Measurements from ENCODE around the gene MTREX. TPM values are rescaled to one million over a fixed set of nuclear protein-coding genes. Genes with fewer than 3 reads are reported as not detected.

The MTREX gene
- total RNA-seq, 1 donor from 2014 or later = 45.3 TPM

DNA sequence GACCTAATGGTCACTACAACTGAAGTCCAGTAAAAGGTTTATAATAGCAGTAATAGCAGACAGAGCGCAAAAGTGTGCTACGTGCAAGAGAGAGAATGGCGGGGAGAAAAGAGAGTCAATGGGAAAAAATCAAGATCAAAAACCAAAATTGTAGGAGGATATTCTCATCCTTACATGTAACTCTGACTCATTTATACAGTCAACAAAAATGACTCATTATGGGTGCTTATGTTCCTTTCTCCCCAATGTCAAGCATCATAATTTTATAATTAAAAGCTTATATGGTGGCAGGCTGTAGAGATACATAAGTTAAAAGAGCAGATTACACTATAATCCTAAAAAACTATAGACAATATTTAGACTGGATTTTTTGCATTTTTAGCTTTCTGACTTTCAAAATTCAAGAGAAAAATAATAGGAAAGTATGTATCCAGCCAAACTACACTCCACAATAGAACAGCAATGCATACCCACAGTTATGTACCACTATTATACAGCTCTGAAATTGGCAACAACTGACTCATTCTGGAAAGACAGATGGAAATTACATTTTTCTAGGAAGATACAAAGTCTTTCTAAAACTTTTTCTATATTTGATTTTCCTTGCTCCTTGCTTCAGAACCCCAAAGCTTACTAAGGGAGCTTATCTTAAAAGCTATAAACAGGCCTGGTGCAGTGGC lies 148.6 kb downstream of the MTREX start:
- TF ChIP-seq CTCF (IDR thresholded peaks at IDR 0.05) = no peak
- peaks cover 35% of the 10 kb centered on the region for H3K4me1 Mint-ChIP-seq (ENCODE audit: low read depth)
- H3K27me3 Mint-ChIP-seq (ENCODE audit: low read depth) = no peaks in the 10 kb centered on the region
- H3K9me3 Mint-ChIP-seq (ENCODE audit: low read depth) = no peaks in the 10 kb centered on the region
- peak overlapping the region; percentile 81 for H3K27ac Mint-ChIP-seq (ENCODE audit: unreplicated experiment)
- H3K36me3 Mint-ChIP-seq (ENCODE audit: low read depth) = no peaks in the 10 kb centered on the region
- DNase-seq (ENCODE audit: low spot score) = no peak
- no peak overlapping the region for H3K4me3 Mint-ChIP-seq (ENCODE audit: unreplicated experiment)

GRCh38 chr5:55459572-55459971 lies 151.8 kb downstream of the MTREX start:
- DNase-seq (ENCODE audit: low spot score) = no peak
- H3K9me3 Mint-ChIP-seq (ENCODE audit: low read depth) = no peaks in the 10 kb centered on the region
- no peak for TF ChIP-seq CTCF (IDR thresholded peaks at IDR 0.05)
- H3K4me3 Mint-ChIP-seq (ENCODE audit: unreplicated experiment) = no peak overlapping the region
- H3K27ac Mint-ChIP-seq (ENCODE audit: unreplicated experiment) = no peak overlapping the region
- no peaks in the 10 kb centered on the region for H3K27me3 Mint-ChIP-seq (ENCODE audit: low read depth)
- H3K4me1 Mint-ChIP-seq (ENCODE audit: low read depth) = peaks cover 31% of the 10 kb centered on the region
- H3K36me3 Mint-ChIP-seq (ENCODE audit: low read depth) = peaks cover 4% of the 10 kb centered on the region

DNA sequence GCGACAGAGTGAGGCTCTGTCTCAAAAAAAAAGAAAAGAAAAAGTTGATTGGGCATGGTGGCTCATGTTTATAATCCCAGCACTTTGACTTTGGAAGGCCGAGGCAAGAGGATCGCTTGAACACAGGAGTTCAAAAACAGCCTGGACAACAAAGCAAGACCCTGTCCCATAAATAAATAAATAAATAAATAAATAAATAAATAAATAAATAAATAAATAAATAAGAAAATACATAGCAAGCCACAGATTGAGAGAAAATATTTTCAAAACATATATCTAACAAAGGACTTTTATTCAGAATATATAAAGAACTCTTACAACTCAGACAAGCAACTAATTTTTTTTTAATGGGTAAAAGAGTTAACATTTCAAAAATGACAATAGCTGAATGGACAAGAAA lies 155.8 kb downstream of the MTREX start:
- H3K27ac Mint-ChIP-seq (ENCODE audit: unreplicated experiment) = no peak overlapping the region
- H3K36me3 Mint-ChIP-seq (ENCODE audit: low read depth) = peaks cover 17% of the 10 kb centered on the region
- H3K4me3 Mint-ChIP-seq (ENCODE audit: unreplicated experiment) = no peak overlapping the region

DNA sequence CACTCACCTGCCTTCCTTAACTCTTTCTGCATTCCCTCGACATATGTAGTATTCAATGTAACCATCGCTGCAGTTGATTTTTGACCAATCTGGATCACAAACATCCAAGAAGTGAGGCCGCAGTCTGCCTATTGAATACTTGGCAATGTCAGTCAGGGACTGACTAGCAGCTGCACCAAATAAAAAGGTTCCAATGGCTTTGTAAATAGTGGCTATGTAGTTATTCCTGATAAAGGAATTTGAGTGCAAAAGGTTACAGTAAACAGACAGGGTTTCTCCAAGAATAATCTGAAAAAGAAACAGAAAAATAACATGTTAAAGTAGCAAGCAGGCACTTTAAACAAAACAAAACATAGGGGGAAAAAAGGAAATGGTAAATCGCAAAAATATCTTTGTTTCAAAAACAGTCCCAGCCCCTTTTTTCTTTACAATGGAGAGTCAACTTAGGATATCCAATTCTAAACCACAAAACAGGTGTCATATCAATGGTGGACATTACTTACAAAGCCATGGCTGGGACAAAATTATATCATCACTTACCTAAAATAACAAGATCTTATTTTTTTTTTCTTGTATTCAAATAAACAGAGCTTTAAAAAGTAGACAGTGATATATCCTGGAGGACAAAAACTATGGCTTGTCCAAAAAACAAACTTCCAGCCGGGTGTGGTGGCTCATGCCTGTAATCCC lies 160.2 kb downstream of the MTREX start:
- Mint-ChIP-seq H3K9me3 (ENCODE audit: low read depth) (no peaks in the 10 kb centered on the region), H3K27me3 (ENCODE audit: low read depth) (no peaks in the 10 kb centered on the region), H3K36me3 (ENCODE audit: low read depth) (peaks cover 21% of the 10 kb centered on the region), H3K27ac (ENCODE audit: unreplicated experiment) (no peak overlapping the region), H3K4me3 (ENCODE audit: unreplicated experiment) (no peak overlapping the region), H3K4me1 (ENCODE audit: low read depth) (peaks cover 27% of the 10 kb centered on the region)
- no peak for TF ChIP-seq CTCF (IDR thresholded peaks at IDR 0.05)
- no peak for DNase-seq (ENCODE audit: low spot score)

More for the DNA sequence above, 155.8 kb downstream of the MTREX start:
- TF ChIP-seq CTCF (IDR thresholded peaks at IDR 0.05) = no peak
- DNase-seq (ENCODE audit: low spot score) = no peak
- Mint-ChIP-seq H3K27me3 (ENCODE audit: low read depth) (no peaks in the 10 kb centered on the region), H3K9me3 (ENCODE audit: low read depth) (no peaks in the 10 kb centered on the region), H3K4me1 (ENCODE audit: low read depth) (peaks cover 21% of the 10 kb centered on the region)

DNA sequence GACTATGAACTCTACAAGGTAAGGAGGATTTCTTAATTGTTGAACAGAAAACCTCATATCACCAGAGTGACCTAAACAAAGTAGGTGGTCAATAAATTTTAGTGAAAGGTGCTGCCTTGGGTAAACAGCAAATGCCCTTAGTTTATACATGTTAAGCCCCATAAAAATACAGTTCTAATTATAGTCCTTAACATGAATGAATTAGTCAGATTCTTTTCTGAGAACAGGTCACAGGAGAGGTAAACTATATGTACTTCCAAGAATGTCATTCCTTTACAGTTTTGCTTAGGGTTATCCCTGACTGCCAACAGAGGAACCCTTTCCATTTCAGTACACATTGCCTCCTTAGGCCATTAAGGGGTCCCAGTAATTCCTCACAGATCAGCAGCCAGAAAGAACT lies 162.1 kb downstream of the MTREX start:
- no peaks in the 10 kb centered on the region for H3K9me3 Mint-ChIP-seq (ENCODE audit: low read depth)
- H3K36me3 Mint-ChIP-seq (ENCODE audit: low read depth) = peaks cover 20% of the 10 kb centered on the region
- no peak overlapping the region for H3K4me3 Mint-ChIP-seq (ENCODE audit: unreplicated experiment)
- H3K27ac Mint-ChIP-seq (ENCODE audit: unreplicated experiment) = no peak overlapping the region
- H3K27me3 Mint-ChIP-seq (ENCODE audit: low read depth) = no peaks in the 10 kb centered on the region
- no peak for TF ChIP-seq CTCF (IDR thresholded peaks at IDR 0.05)
- peaks cover 22% of the 10 kb centered on the region for H3K4me1 Mint-ChIP-seq (ENCODE audit: low read depth)
- DNase-seq (ENCODE audit: low spot score) = no peak

All from chondrocyte (in vitro differentiated cells).